SK-MEL-5 (cell line): ENCODE data around the gene COQ10A. TPM values are rescaled to one million over a fixed set of nuclear protein-coding genes. Genes with fewer than 3 reads are reported as not detected.

Source experiments
- DNase-seq: peaks from one replicate; pipeline ENCODE4 v3.0.0-alpha.2; 2016; ENCODE audit warnings: low read depth, low spot score
- in situ Hi-C: cut with HindIII; loops from 2 replicates; pipeline ENCODE4 v1.10.0; 2016; ENCODE audit warnings: low sequenced_read_pairs, high pct_unique_total_duplicates, low pct_unique_long_range_greater_than_20kb
- total RNA-seq: library from RNA; depleted of rRNA; stranded (reverse); fragments of >200 nt; shearing (Covaris generic); gene quantifications from 2 replicates; pipeline ENCODE4 v1.2.3, GENCODE V29; 2014

The COQ10A gene
- total RNA-seq, 1 experiment from 2014 or later, result 18.4 TPM

- in situ Hi-C loops, result no loop called here
- DNase-seq, result no peak
Observed at GRCh38 chr12:56237552-56237951, 29.2 kb upstream of the COQ10A start.

GRCh38 chr12:56241424-56242303 lies 25.1 kb upstream of the COQ10A start:
- no peak for DNase-seq
- in situ Hi-C loops, result no loop called here

- in situ Hi-C loops, result no loop called here
- no peak for DNase-seq
Observed at GRCh38 chr12:56242986-56243385, 23.8 kb upstream of the COQ10A start.

- in situ Hi-C loops, result no loop called here
- DNase-seq, result peak; percentile 41
Observed at GRCh38 chr12:56243731-56244181, 23.0 kb upstream of the COQ10A start.

GRCh38 chr12:56244494-56244893 lies 22.2 kb upstream of the COQ10A start:
- no peak for DNase-seq
- in situ Hi-C loops, result no loop called here

- no peak for DNase-seq
- in situ Hi-C loops, result no loop called here
Observed at GRCh38 chr12:56247923-56248322, 18.8 kb upstream of the COQ10A start.

GRCh38 chr12:56248711-56249110 lies 18.0 kb upstream of the COQ10A start:
- no peak for DNase-seq
- in situ Hi-C loops, result no loop called here

GRCh38 chr12:56252649-56253048 lies 14.1 kb upstream of the COQ10A start:
- in situ Hi-C loops, result no loop called here
- DNase-seq, result no peak

GRCh38 chr12:56253091-56253490 lies 13.7 kb upstream of the COQ10A start:
- in situ Hi-C loops, result no loop called here
- DNase-seq, result no peak

- in situ Hi-C loops, result no loop called here
- no peak for DNase-seq
Observed at GRCh38 chr12:56255671-56256070, 11.1 kb upstream of the COQ10A start.

- in situ Hi-C loops, result no loop called here
- DNase-seq, result no peak
Observed at GRCh38 chr12:56256326-56256960, 10.3 kb upstream of the COQ10A start.

- no peak for DNase-seq
- in situ Hi-C loops, result no loop called here
Observed at GRCh38 chr12:56257071-56257470, 9.7 kb upstream of the COQ10A start.

- in situ Hi-C loops, result no loop called here
- DNase-seq, result peak; percentile 46
Observed at GRCh38 chr12:56257491-56258067, 9.2 kb upstream of the COQ10A start.

GRCh38 chr12:56258068-56258819 lies 8.5 kb upstream of the COQ10A start, which contains the start of gene ANKRD52:
TSS of gene ANKRD52 (minus strand) at chr12:56258384. CDS start at chr12:56258269, 115 bp downstream.
- DNase-seq, result peak; percentile 66
- in situ Hi-C loops, result no loop called here

GRCh38 chr12:56258820-56259183 lies 7.9 kb upstream of the COQ10A start:
- in situ Hi-C loops, result no loop called here
- no peak for DNase-seq

GRCh38 chr12:56260380-56260779 lies 6.4 kb upstream of the COQ10A start:
- no peak for DNase-seq
- in situ Hi-C loops, result no loop called here

- DNase-seq, result no peak
- in situ Hi-C loops, result no loop called here
Observed at GRCh38 chr12:56260921-56261320, 5.8 kb upstream of the COQ10A start.
